ENCODE results near the gene KRTAP10-6. TPM values are rescaled to one million over a fixed set of nuclear protein-coding genes. Genes with fewer than 3 reads are reported as not detected.
"Not testable (repeated sequence)": the region's sequence is repeated elsewhere in the genome, so short reads cannot be mapped to it uniquely, and the experiment has no call there.

The KRTAP10-6 gene
- total RNA-seq, 4 donors from 2014 or later, result not detected

GRCh38 chr21:44583089-44583799, 9.1 kb downstream of the KRTAP10-6 start:
- H3K4me3 ChIP-seq, result no peak overlapping the region
- peaks cover 0 to 4% of the 10 kb centered on the region in 2 donors for H3K27me3 ChIP-seq
- no peak for TF ChIP-seq CTCF (IDR thresholded peaks at IDR 0.05)
- TF ChIP-seq POLR2A (IDR thresholded peaks at IDR 0.05), result no peak
- H3K9me3 ChIP-seq, result no peaks in the 10 kb centered on the region
- H3K4me1 ChIP-seq, result no peaks in the 10 kb centered on the region
- intact Hi-C loops (cut with DNase I; ENCODE audit: low total_unique reads), result no loop called here
- no peak overlapping the region for H3K27ac ChIP-seq
- DNase-seq, result no peak
- H3K36me3 ChIP-seq, result no peaks in the 10 kb centered on the region

- Histone ChIP-seq H3K9me3 (no peaks in the 10 kb centered on the region), H3K36me3 (no peaks in the 10 kb centered on the region), H3K27me3 (peaks cover 0 to 4% of the 10 kb centered on the region in 2 donors), H3K27ac (no peak overlapping the region), H3K4me3 (no peak overlapping the region), H3K4me1 (no peaks in the 10 kb centered on the region)
- DNase-seq, result no peak
- TF ChIP-seq CTCF (IDR thresholded peaks at IDR 0.05) (no peak), POLR2A (IDR thresholded peaks at IDR 0.05) (no peak)
- intact Hi-C loops (cut with DNase I; ENCODE audit: low total_unique reads), result no loop called here
These were observed 10.2 kb downstream of the KRTAP10-6 start for GRCh38 chr21:44582055-44582454.

GRCh38 chr21:44581158-44581557, 11.1 kb downstream of the KRTAP10-6 start:
- no peaks in the 10 kb centered on the region for H3K4me1 ChIP-seq
- TF ChIP-seq CTCF (IDR thresholded peaks at IDR 0.05) (no peak), POLR2A (IDR thresholded peaks at IDR 0.05) (no peak)
- H3K36me3 ChIP-seq, result no peaks in the 10 kb centered on the region
- H3K4me3 ChIP-seq, result no peak overlapping the region
- H3K27me3 ChIP-seq, result peaks cover 0 to 4% of the 10 kb centered on the region in 2 donors
- H3K27ac ChIP-seq, result no peak overlapping the region
- intact Hi-C loops (cut with DNase I; ENCODE audit: low total_unique reads), result no loop called here
- no peaks in the 10 kb centered on the region for H3K9me3 ChIP-seq
- DNase-seq, result no peak

- H3K36me3 ChIP-seq; H3K27ac ChIP-seq; H3K4me3 ChIP-seq; DNase-seq; intact Hi-C loops (cut with DNase I; ENCODE audit: low total_unique reads); H3K9me3 ChIP-seq; H3K27me3 ChIP-seq; H3K4me1 ChIP-seq: not testable (repeated sequence)
These were observed 12.0 kb downstream of the KRTAP10-6 start, which contains the start of gene KRTAP10-5 for GRCh38 chr21:44580231-44580821. TSS of gene KRTAP10-5 (minus strand) at chr21:44580604. CDS start at chr21:44580578, 26 bp downstream.

GRCh38 chr21:44579833-44580144, 12.5 kb downstream of the KRTAP10-6 start:
- no peak for DNase-seq
- Histone ChIP-seq H3K9me3 (no peaks in the 10 kb centered on the region), H3K27me3 (peaks cover 0 to 4% of the 10 kb centered on the region in 2 donors), H3K36me3 (no peaks in the 10 kb centered on the region), H3K27ac (no peak overlapping the region), H3K4me1 (no peaks in the 10 kb centered on the region), H3K4me3 (no peak overlapping the region)
- TF ChIP-seq CTCF (IDR thresholded peaks at IDR 0.05), result no peak
- TF ChIP-seq POLR2A (IDR thresholded peaks at IDR 0.05), result no peak
- intact Hi-C loops (cut with DNase I; ENCODE audit: low total_unique reads), result no loop called here
